ENCODE results near the gene HAPLN3.
"Not testable (repeated sequence)": the region's sequence is repeated elsewhere in the genome, so short reads cannot be mapped to it uniquely, and the experiment has no call there.

The HAPLN3 gene

GRCh38 chr15:88894819-88895767 is at the start of gene HAPLN3:
TSS of gene HAPLN3 (minus strand) at chr15:88895544. CDS start at chr15:88887298, 8,246 bp downstream.
- no peak for TF ChIP-seq CTCF (IDR thresholded peaks at IDR 0.05; ENCODE audit: low read depth, low read length, missing control alignments)
- no peak for DNase-seq (ENCODE audit: extremely low read depth, low read depth)
- H3K4me3 ChIP-seq (replicated peaks; ENCODE audit: low read depth, low read length), result peak within 1 kb of the TSS; percentile 45

GRCh38 chr15:88940110-88940675 is 44.8 kb upstream of the HAPLN3 start:
- no peak for TF ChIP-seq CTCF (IDR thresholded peaks at IDR 0.05; ENCODE audit: low read depth, low read length, missing control alignments)
- DNase-seq (ENCODE audit: extremely low read depth, low read depth), result no peak
- H3K4me3 ChIP-seq (replicated peaks; ENCODE audit: low read depth, low read length), result no peak overlapping the region

- H3K4me3 ChIP-seq (replicated peaks; ENCODE audit: low read depth, low read length), result no peak overlapping the region
- TF ChIP-seq CTCF (IDR thresholded peaks at IDR 0.05; ENCODE audit: low read depth, low read length, missing control alignments), result no peak
- DNase-seq (ENCODE audit: extremely low read depth, low read depth), result no peak
Measured at GRCh38 chr15:88939486-88939806, 44.1 kb upstream of the HAPLN3 start.

GRCh38 chr15:88938802-88939485 is 43.6 kb upstream of the HAPLN3 start:
- H3K4me3 ChIP-seq (replicated peaks; ENCODE audit: low read depth, low read length), result no peak overlapping the region
- no peak for DNase-seq (ENCODE audit: extremely low read depth, low read depth)
- no peak for TF ChIP-seq CTCF (IDR thresholded peaks at IDR 0.05; ENCODE audit: low read depth, low read length, missing control alignments)

- DNase-seq (ENCODE audit: extremely low read depth, low read depth); H3K4me3 ChIP-seq (replicated peaks; ENCODE audit: low read depth, low read length): not testable (repeated sequence)
Measured at GRCh38 chr15:88934449-88934848, 39.1 kb upstream of the HAPLN3 start.

- no peak overlapping the region for H3K4me3 ChIP-seq (replicated peaks; ENCODE audit: low read depth, low read length)
- DNase-seq (ENCODE audit: extremely low read depth, low read depth), result no peak
- TF ChIP-seq CTCF (IDR thresholded peaks at IDR 0.05; ENCODE audit: low read depth, low read length, missing control alignments), result no peak
Measured at GRCh38 chr15:88932875-88933330, 37.6 kb upstream of the HAPLN3 start.

Data from HFF-Myc (cell line).